SKM-1 (cell line): ENCODE measurements around the gene NCEH1.
"Not testable (repeated sequence)": the region's sequence is repeated elsewhere in the genome, so short reads cannot be mapped to it uniquely, and the experiment has no call there.

Experiments
- DNase-seq: peaks from one replicate; lab custom pipeline; 2025; ENCODE audit not compliant: unreplicated experiment; lab: John Stamatoyannopoulos, UW

The NCEH1 gene

DNA sequence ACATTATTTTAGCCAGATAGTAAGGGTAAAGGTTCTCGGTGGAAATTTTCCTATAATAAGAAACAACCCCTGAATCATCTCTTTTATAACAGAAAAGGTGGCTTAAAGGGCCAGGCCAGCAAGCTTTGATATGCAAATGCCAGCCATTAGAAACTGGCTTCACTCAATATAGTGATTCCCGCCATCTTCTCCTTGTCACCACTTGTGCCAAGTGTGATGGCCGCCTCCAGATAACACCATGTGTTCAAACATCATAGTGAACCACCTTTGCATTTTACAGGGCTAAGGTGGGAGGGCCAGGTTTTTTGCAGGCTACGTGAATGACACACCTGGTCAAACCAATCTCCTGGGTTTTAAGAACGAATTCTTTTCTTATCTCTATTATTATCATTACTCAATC lies 31.3 kb downstream of the NCEH1 start:
- no peak for DNase-seq

DNA sequence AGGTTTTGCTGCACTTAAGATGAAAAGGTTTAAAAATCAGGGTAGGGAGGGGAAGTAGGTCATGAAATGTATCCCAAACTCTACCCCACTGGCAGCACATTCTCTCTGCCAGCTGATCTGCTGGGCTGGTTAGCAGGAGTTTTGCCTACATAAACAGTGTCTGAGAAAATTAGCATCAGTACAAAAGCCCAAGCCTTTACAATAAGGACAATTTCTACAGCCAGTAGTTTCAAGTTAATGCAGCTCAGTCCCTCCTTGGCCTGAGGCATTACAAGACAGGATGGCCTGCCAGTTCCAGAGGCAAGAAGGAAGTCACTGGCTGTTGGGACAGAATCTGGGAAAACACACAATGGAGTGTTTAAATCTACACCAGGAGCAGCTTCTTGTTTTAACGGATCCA lies 32.8 kb downstream of the NCEH1 start:
- DNase-seq: no peak

DNA sequence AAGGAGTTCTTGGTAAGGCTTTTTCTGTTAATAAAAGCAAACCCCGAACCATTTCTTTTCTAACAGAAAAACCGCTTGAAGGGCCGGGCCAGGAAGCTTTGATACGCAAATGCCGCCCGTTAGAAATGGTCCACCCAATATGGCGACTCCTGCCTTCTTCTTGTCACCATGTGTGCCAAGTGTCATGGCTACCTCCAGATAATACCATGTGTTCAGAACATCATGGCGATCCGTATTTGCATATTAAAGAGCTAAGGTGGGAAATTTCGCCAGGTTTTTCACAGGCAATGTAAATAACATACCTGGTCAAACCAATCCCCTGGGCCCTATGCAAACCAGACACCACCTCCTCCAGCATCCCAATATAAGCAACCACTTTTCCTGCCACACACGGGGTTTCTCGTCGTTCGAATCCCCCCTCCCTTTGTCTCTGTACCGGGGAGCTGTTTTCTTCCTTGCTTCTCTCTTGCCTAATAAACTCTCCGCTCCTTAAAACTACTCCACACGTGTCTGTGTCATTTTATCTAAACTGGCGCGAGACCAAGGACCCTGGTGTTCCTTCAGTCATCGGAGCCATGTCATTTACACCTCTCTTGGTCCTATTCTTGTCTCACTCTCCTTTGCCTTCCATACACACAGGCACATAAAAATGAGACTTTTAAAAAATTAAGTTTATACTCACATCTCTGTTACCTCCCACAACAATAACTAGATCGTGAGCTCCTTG lies 34.5 kb downstream of the NCEH1 start:
- no peak for DNase-seq

DNA sequence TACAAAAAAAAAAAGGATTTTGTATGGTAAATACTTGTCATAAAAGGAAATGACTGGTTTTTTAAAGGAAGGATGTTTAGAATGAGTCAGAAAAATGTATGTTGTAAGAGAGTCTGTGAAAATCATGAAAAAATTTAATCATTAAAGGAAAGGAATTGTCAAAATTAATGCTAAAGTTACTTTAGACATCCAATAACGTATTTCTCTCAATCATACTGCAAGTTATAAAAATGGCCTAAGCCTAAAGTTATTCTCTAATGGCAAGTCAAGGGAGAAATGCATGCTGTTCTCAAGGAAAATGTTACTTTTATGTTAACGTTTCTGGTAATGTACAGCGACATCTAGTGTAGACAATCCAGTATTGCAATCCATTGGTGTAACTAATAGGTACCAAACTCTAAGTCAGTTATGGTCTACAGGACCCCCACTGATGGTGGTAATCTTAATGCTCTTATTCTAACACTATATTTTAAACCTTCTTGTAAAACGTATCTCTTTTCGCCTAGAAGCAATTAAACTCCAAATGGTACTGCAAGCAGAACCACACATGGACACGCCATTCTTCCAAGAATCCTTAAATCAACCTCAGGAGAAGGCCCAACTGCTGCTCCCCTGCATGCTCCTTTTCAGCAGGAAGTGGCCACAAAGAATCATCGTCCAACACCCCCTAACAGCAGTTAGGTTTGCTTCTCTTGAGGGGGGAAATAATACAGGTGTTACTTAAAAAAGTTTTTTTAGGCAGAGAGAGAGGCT lies 35.2 kb downstream of the NCEH1 start:
- DNase-seq: peak; percentile 31

DNA sequence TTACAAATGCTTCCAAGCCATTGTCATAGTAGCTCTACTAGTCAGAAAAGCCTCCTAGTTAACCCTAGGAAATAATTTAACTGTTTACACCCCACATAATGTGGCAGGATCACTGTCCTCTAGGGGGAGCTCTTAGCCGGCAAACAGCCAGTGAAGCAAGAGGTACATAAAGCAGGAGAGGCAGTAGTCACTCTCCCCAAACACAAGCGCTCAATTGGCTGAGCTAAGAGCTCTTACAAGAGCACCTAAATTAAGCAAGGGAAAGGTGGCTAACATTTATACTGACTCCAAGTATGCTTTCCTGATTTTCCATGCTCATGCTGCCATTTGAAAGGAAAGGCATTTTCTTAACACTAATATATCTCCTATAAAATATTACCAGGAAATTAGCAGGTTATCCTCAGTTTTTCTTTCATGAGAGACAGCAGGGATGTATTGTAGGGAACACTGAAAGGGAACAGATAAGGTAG lies 37.6 kb downstream of the NCEH1 start:
- peak; percentile 62 for DNase-seq

DNA sequence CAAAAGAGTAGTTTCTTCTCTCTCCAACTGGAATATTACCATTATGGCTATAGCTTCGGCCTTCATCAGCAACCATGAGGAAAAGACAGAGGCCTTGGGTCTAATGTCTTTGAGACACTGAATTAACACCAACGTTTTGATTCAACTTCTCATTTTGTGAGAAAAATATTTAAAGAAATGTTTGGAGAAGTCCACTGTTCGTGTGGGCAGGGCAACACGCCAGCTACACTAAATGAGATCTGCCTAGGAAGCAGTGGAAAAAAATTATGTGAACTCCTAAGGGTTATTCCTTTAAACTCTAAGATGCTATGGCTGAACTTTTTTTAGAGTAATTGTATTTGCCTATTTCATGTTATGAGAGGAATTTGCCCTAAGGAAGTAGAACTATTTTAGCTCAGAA lies 41.8 kb downstream of the NCEH1 start:
- no peak for DNase-seq

DNA sequence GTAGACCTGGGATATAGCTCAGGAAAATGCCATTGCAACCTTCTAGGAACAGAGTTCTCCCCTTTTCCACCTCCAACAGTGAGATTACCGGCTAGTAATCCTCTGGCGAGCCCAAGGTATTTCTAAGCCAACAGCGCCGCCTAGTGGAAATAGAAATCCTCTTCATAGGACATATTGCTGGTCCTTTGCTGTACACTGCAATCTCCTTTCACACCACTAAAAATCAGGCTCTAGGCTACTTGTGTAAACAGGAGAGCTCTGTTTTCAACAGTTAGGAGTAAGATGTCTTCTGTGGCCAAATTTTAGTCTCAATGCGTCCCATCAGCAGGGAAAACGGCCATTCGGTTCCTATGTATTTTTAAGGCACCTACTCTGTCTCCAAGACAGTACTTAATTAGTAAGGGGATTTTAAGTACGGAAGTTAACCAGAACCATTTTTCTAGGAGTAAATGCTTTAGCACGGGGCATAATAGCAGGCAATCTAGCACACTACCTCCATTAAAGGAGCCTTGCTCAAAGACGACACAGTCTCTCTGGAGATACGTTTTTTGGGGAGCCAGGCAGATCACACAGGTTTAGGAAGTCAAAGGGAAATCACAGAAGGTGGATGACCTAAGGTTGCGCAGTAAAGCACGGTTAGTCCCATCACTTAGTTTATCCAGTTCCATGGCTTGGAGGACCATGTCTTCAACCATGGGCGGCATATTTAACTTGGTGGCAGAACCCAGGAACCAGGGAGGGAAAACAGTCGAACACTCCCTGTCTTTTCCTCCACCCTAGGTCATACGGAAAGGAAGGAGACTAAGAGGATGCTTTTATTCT lies 43.8 kb downstream of the NCEH1 start:
- DNase-seq: peak; percentile 70

DNA sequence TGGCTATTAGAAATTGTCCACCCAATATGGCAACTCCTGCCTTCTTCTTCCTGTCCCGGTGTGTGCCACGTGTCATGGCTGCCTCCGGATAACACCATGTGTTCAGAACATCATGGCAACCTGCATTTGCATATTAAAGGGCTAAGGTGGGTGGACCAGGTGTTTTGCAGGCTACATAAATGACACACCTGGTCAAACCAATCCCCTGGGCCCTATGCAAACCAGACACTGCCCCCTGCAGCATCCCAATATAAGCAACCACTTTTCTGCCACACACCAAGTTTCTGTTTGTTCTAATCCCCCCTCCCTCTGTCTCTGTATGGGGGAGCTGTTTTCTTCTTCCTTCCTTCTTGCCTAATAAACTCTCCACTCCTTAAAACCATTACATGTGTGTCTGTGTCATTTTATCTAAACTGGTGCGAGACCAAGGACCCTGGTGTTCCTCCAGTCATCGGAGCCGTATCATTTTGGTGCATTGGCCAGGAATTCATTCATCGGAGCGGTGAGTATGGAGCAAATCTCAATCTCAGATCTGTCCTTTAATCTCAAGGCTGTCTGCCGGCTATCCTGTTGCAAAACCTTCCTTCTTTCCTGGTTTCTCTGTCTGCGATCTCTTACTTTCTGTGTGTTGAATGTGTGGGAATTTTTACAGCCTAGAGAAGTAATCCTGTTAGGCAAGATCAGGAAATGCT lies 44.5 kb downstream of the NCEH1 start:
- no peak for DNase-seq

DNA sequence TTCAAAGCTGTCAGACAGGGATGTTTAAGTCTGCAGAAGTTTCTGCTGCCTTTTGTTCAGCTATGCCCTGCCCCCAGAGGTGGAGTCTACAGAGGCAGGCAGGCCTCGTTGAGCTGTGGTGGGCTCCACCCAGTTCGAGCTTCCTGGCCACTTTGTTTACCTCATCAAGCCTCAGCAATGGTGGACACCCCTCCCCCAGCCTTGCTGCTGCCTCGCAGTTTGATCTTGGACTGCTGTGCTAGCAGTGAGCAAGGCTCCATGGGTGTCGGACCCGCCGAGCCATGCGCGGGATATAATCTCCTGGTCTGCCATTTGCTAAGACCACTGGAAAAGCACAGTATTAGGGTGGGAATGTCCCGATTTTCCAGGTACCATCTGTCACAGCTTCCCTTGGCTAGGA lies 45.4 kb downstream of the NCEH1 start:
- not testable (repeated sequence) for DNase-seq

DNA sequence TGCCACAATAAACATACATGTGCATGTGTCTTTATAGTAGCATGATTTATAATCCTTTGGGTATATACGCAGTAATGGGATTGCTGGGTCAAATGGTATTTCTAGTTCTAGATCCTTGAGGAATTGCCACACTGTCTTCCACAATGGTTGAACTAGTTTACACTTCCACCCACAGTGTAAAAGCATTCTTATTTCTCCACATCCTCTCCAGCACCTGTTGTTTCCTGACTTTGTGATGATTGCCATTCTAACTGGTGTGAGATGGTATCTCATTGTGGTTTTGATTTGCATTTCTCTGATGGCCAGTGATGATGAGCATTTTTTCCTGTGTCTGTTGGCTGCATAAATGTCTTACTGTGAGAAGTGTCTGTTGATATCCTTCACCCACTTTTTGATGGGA lies 50.4 kb downstream of the NCEH1 start:
- DNase-seq: not testable (repeated sequence)

DNA sequence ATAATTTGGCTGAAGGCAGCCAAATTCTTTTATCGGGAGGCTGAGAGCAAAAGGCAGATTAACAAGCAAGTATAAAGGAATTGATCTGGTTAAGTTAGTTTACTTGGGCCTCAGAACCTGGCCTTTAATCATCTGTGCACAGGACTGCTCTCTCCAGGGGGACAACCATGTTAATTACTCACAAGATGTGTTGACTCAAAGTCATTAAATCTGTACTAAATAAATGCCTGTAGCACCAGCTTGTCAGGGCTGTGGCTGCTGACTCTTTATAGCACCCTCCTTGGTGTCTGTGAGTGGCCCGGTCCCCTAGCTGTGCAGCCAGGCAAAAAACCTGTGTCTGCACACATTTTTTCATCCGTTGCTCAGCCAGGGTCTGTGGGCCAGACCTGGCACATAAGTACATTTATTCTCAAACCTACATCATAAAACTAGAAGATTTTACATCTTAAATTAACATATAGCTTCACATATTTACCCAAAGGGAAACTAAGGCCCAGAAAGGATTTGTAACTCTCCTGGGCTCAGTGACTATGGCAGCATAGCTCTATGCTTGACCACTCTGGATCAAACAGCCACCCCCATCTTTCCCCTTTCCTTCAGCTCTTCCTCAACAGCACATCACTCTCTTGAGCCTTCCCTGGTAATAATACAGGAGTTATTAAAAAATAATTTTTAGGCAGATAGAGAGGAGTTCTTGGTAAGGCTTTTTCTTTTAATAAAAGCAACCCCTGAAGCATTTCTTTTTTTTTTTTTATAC lies 51.4 kb downstream of the NCEH1 start:
- DNase-seq: no peak

DNA sequence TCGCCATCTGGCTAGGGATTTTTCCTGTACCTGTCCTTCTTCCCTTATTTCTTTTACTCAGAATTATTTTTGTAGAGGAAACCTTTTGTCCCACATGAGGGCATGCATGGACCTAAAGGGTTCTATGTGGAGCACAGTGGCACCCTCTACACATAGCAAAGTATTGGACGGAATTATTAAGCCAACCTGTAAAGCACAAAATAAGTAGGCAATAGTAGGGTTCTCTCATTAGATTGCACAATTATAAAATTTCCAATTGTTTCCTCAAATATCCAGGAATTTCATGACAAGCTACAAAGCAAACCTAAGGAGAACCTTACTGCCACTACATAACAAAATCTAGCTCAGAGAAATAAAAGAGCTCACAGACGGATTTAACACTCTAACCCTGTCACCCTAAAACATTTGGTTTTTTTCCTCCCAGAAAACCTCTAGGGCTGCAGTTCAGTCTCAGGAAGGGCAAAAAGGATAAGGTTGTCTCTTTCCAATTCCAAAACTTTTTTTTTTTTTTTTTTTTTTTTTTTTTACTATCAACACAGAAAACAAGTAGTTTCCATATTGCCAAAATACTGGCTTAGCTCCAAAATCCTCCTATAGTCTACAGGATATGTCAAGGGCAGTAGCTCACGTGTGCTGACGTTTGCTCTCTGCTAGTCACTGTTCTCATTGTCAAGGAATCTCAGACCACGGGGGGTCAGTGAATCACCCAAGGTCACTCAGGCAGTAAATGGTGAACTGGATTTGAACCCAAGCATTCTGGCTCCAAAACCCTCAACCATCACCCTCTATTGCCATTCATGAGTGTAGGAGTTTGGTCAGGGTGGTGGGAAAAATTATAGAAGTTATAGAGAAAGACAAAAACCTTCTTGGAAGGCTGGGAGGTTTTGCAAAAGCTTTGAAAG lies 52.3 kb downstream of the NCEH1 start:
- DNase-seq: no peak

DNA sequence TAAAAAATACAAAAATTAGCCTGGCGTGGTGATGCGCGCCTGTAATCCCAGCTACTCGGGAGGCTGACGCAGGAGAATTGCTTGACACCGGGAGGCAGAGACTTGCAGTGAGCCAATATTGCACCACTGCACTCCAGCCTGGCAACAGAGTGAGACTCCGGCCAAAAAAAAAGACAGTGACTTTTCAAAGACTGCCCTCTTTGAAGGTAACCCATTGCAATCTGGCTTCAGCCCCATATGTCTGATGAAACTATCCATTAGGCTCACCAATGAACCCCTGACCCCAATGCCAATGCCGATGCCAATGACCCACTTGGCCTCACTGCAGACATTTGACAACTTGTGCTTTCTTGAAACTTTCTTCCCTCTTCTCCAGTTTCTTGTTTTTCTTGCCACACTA lies 54.3 kb downstream of the NCEH1 start:
- no peak for DNase-seq

DNA sequence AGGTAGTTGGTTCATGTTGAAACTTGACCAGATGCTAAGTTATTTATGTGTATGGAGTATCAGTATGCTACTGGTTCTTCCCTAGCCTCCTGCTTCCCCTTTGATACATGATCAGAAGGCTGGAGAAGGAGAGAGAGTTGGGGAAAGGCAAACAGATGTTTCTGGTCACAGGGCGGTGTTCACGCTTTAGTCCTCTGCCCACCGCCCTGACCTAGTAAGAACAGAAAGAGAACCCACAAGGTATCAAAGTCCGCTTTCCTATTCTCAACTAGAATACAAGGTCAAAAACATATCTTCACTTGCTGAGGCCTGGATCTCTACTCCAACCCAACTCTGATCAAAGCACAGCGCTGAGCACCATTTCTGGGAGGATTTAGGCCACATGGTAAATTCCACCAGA lies 55.5 kb downstream of the NCEH1 start:
- no peak for DNase-seq

DNA sequence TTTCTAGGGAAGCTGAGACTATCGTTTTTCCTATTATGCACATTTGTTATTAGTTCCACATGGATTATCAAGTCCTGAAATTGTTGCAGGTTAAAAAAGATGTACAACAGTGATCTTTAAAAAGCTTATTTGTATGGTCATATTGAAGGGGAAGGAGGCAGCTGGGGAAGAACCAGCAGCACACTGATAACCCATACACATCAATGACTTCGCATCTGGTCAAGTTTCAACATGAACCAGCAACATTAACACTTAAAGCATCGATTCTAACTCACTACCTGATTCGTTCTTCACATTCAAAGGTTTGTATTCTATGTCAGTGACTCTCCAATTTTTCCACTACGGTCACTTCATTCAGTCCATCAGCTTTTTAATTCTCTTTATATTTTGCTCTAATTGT lies 56.4 kb downstream of the NCEH1 start:
- no peak for DNase-seq

DNA sequence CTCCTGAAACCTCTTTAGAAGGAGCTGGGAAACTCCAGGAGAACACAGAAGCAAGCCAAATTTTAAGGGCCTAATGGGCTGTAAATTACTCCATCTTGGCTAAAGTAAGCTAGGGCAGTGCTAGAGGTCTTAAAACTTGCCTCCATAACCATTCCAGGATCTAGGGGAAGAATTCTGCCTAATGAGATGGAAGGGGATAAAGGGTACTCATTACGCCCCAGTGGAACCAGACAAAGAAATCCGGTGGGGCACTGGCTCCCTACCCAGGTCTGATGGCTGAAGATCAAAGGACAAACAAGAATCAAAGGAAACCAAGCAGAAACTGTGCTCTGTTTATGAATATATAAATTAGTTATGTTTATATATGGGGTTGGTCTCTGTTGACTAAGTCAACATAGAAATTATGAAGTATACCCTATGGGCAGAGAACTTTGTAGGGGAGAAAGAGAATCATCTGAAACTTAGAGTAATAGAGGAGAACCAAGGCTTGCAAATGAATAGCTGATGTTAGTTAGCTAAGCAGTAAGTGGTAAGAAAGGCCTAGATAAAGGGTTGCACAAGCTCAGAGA lies 57.8 kb downstream of the NCEH1 start:
- no peak for DNase-seq

DNA sequence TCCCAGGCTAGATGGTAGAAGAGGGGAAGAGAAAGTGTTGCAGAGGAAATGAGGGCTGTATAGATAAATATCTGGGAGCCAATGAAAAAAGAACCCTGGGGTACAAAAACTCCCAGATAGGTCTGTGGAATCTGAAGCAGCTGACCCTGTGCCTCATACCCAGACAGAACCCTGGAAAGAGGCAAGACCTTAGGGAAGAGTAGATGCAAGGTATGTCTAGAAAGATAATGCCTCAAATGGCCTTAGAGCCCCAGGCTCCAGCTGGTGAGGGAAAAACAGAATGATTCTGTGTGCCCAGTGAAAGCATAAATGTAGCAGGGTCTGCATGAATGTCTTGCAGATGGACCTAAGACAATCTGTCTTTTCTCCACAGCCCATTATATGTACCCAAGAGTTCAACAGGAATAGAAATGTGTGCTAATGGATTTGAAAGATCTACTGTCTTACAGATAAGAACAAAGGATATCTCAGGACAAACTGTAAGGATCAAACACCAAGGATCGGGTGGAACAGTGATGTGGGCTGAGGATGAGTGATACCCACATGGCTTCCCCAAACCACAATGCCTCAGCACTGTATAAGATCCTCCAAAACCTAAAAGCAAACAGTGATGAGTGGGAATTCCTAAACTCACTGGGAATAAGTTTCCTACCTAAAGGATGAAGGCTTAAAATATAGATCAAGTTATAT lies 58.8 kb downstream of the NCEH1 start:
- no peak for DNase-seq

DNA sequence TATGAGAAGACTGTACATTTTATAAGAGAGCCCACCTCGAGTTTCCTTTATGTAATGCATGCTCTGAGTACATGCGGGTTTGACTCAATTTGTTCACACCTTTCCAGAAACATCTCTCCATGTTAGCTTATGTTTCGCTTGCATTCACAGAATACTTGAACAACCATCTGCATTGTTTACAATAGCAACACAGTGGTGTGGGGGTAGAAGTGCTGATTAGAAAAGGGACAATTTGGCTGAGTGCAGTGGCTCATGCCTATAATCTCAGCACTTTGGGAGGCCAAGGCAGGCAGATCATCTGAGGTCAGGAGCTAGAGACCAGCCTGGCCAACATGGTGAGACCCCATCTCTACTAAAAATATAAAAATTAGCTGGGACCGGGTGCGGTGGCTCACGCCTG lies 60.9 kb downstream of the NCEH1 start:
- DNase-seq: no peak
